GM18520 (cell line): ENCODE data around the gene ENAH.

ENCODE experiments used
- ATAC-seq: cut with Tn5 transposase; IDR thresholded peaks from one replicate; pipeline ENCODE4 v1.9.1; 2021; ENCODE audit not compliant: unreplicated experiment

The ENAH gene

GRCh38 chr1:225567789-225568188, 85.1 kb downstream of the ENAH start:
- no peak for ATAC-seq

GRCh38 chr1:225565847-225566246, 87.1 kb downstream of the ENAH start:
- ATAC-seq, result no peak

- no peak for ATAC-seq
Measured at GRCh38 chr1:225561675-225562074, 91.2 kb downstream of the ENAH start.

- ATAC-seq, result no peak
Measured at GRCh38 chr1:225559902-225560301, 93.0 kb downstream of the ENAH start.

GRCh38 chr1:225559326-225559725, 93.6 kb downstream of the ENAH start:
- no peak for ATAC-seq

GRCh38 chr1:225556694-225557093, 96.2 kb downstream of the ENAH start:
- no peak for ATAC-seq

GRCh38 chr1:225555821-225556220, 97.1 kb downstream of the ENAH start:
- no peak for ATAC-seq

GRCh38 chr1:225554216-225554812, 98.6 kb downstream of the ENAH start:
- no peak for ATAC-seq

- no peak for ATAC-seq
Measured at GRCh38 chr1:225549821-225550220, 103.1 kb downstream of the ENAH start.

- no peak for ATAC-seq
Measured at GRCh38 chr1:225548140-225548857, 104.6 kb downstream of the ENAH start.

- ATAC-seq, result no peak
Measured at GRCh38 chr1:225545649-225546048, 107.3 kb downstream of the ENAH start.

GRCh38 chr1:225544924-225545323, 108.0 kb downstream of the ENAH start:
- no peak for ATAC-seq

- ATAC-seq, result no peak
Measured at GRCh38 chr1:225544263-225544662, 108.7 kb downstream of the ENAH start.

- ATAC-seq, result no peak
Measured at GRCh38 chr1:225543350-225543749, 109.6 kb downstream of the ENAH start.

GRCh38 chr1:225541383-225541782, 111.5 kb downstream of the ENAH start:
- no peak for ATAC-seq

GRCh38 chr1:225539575-225539974, 113.3 kb downstream of the ENAH start:
- no peak for ATAC-seq

- ATAC-seq, result no peak
Measured at GRCh38 chr1:225539069-225539468, 113.9 kb downstream of the ENAH start.

GRCh38 chr1:225537554-225538251, 115.2 kb downstream of the ENAH start:
- ATAC-seq, result no peak

- no peak for ATAC-seq
Measured at GRCh38 chr1:225535280-225535679, 117.6 kb downstream of the ENAH start.

GRCh38 chr1:225534772-225535171, 118.2 kb downstream of the ENAH start:
- ATAC-seq, result no peak

- ATAC-seq, result no peak
Measured at GRCh38 chr1:225534135-225534534, 118.8 kb downstream of the ENAH start.

GRCh38 chr1:225533238-225533637, 119.7 kb downstream of the ENAH start:
- no peak for ATAC-seq
